C4-2B (cell line): ENCODE results near the gene MRPL10.

Experiments used
- H3K27ac ChIP-seq: fragments of 450-650 bp; 2 replicates; pipeline ENCODE4 v1.5.1; 2017
- ZFX ChIP-seq: fragments of 450-650 bp; IDR thresholded peaks from 2 replicates; pipeline ENCODE4 v1.6.1; 2017
- TF ChIP-seq, protein P1 (sequence below): fragments of 450-650 bp; conservative IDR thresholded peaks from 2 replicates; pipeline ENCODE4 v1.5.1; 2017; ENCODE audit warnings: mild to moderate bottlenecking

Gene MRPL10

GRCh38 chr17:47857551-47858455 lies 26.5 kb upstream of the MRPL10 start:
- TF ChIP-seq, protein P1, sequence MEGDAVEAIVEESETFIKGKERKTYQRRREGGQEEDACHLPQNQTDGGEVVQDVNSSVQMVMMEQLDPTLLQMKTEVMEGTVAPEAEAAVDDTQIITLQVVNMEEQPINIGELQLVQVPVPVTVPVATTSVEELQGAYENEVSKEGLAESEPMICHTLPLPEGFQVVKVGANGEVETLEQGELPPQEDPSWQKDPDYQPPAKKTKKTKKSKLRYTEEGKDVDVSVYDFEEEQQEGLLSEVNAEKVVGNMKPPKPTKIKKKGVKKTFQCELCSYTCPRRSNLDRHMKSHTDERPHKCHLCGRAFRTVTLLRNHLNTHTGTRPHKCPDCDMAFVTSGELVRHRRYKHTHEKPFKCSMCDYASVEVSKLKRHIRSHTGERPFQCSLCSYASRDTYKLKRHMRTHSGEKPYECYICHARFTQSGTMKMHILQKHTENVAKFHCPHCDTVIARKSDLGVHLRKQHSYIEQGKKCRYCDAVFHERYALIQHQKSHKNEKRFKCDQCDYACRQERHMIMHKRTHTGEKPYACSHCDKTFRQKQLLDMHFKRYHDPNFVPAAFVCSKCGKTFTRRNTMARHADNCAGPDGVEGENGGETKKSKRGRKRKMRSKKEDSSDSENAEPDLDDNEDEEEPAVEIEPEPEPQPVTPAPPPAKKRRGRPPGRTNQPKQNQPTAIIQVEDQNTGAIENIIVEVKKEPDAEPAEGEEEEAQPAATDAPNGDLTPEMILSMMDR: no peak
- TF ChIP-seq ZFX: no peak

GRCh38 chr17:47856830-47857229 lies 25.5 kb upstream of the MRPL10 start:
- TF ChIP-seq ZFX: no peak
- TF ChIP-seq, protein P1: no peak
- H3K27ac ChIP-seq: no peak overlapping the region

More at GRCh38 chr17:47857551-47858455, 26.5 kb upstream of the MRPL10 start:
- no peak overlapping the region for H3K27ac ChIP-seq

DNA sequence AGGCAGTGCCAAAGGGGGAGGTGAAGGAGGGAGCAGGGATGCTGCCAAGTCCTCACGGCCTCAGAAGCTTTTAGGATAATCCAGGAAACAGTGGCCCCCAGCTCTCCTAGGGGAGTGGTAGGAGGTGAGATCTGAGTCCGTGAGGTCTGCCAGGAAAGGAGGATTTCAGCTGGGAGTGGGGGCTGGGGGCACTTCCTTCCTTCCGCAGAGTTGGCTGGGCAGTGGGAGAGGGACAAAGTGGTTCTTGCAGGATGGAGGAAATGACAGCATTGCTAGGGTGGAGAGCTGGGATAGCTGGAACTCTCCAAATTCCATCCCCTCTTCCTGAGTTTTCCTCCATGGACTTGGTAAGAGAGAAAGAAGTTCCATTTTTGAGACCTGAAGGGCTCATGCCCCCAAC lies 24.4 kb upstream of the MRPL10 start:
- TF ChIP-seq, protein P1: no peak
- TF ChIP-seq ZFX: no peak
- H3K27ac ChIP-seq: no peak overlapping the region

DNA sequence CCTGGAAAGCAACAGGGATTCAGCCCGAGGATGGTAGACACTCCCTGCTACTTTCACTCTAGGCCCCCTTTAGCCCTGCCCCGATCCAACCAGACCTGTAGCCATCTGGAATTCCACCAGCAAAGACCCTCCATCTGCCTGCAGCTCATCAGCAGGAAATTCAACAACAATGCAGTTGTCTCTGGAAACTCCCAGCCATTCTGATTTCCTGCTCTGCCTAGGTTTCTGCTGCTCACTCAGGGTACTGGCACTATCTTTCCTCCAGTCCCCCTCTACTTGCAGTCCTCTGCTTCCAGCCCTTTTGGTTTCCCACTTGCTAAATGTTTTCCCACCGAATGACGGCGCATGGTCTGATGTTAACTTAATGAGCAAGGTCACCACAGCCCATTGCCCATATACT lies 22.3 kb upstream of the MRPL10 start:
- H3K27ac ChIP-seq: no peak overlapping the region
- no peak for TF ChIP-seq ZFX
- TF ChIP-seq, protein P1: no peak

DNA sequence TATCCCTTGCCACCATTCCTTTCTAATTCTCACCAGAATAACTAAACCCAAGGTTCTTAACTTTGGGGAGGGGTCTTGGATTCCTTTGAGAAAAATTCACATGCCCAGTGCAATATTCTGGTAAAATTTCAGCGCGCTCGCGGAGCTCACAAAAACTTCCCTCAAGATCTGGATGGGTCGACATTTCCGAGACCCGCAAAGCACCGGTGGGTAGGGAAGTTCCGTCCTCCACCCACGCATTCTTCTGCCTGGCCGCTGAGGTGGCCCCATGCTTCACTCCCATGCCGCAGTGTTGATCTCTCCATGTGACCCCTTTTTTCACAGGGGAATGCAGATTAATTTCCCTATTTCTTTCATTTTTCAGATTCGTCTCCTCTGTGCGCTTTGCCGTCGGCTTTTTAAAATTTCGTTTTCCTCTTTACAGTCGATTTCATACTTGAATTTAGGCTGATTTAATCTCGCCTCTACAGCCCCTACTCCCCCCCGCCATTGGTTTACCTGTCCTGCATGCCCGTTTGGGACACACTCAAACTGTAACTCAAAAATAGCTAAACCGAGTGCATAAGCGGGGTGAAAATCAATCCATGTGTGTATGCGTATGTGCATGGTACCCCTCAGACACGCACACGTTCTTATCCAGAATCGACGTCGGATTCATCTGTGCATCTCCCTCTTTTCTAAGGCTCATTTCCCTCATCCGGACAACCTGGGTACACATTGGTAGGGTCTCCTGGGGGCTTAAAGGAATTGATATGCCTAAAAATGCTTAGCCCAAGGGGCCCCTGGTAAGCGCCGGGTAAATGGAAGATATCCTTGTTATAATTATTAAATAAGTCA lies 21.0 kb upstream of the MRPL10 start:
- no peak overlapping the region for H3K27ac ChIP-seq
- TF ChIP-seq, protein P1: no peak
- TF ChIP-seq ZFX: no peak

GRCh38 chr17:47851764-47852112 lies 20.4 kb upstream of the MRPL10 start:
- no peak for TF ChIP-seq ZFX
- TF ChIP-seq, protein P1: no peak
- H3K27ac ChIP-seq: peak overlapping the region; percentile 82
